HG03469 (cell line): ENCODE results near the gene CHPF2.

Source experiments
- ATAC-seq: cut with Tn5 transposase; IDR thresholded peaks from one replicate; pipeline ENCODE4 v1.9.1; 2021; ENCODE audit warnings: mild to moderate bottlenecking, moderate library complexity, moderate number of reproducible peaks; ENCODE audit not compliant: unreplicated experiment

Gene CHPF2

DNA sequence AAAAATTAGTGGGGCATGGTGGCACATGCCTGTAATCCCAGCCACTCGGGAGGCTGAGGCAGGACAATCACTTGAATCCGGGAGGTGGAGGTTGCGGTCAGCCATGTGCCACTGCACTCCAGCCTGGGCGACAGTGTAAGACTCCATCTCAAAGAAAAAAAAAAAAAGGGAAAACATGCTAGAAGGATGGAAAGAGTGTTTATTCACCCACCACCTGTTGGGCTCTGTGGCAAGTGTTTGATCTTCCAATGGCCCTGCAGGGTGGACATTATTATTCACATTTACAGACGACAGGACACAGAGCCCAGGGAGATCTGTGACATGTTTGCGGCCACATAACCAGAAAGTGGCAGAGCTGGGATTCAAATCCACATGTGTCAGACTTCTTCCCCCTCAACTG, 49.4 kb downstream of the CHPF2 start:
- ATAC-seq: no peak

- no peak for ATAC-seq
Measured at GRCh38 chr7:151282111-151282510, 49.8 kb downstream of the CHPF2 start.

DNA sequence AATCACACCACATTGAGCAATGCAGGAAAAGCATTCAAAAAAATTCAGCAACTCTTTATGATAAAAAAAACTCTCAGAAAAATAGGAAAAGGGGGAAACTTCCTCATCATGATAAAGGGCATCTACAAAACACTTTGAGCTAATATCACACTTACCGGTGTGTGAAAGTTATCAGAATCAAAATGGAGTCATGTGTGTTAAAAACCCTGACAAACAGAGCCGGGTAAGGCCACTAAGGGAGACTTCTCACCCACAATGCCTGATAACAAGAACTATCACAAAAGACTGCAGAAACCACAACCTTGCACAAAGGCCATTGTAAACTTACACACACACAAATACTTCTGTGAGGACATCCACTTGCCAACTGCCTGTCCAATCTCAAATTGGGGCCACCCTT, 51.0 kb downstream of the CHPF2 start:
- no peak for ATAC-seq

GRCh38 chr7:151286148-151286547, 53.9 kb downstream of the CHPF2 start:
- ATAC-seq: no peak
